H1 (cell line): ENCODE results near the gene SMAD1. TPM values are rescaled to one million over a fixed set of nuclear protein-coding genes. Genes with fewer than 3 reads are reported as not detected.
A peak's percentile ranks its signal among the peaks of the same experiment; 100 is the strongest.

ENCODE experiments used
- CTCF ChIA-PET: fragments of 300-600 bp; sonication (Branson Sonifier 250); formaldehyde crosslinking; loops from one replicate; lab custom pipeline; 2021; ENCODE audit not compliant: partially characterized antibody; lab: Charles Lee
- POLR2A ChIA-PET: fragments of 300-600 bp; sonication (Branson Sonifier 250); formaldehyde crosslinking; loops from one replicate; lab custom pipeline; 2021; ENCODE audit warnings: inconsistent platforms; ENCODE audit not compliant: partially characterized antibody; lab: Charles Lee
- DNase-seq, 2 experiments: peaks; one replicate each; pipeline versions ENCODE4 v3.0.0 to v3.0.0-alpha.2; 2010 to 2022; ENCODE audit warnings: low spot score in 2 of 2, low read depth in 1 of 2, mixed read lengths in 1 of 2
- FAIRE-seq: peaks from 2 replicates; lab custom pipeline; 2011; peaks lifted over from hg19 to GRCh38; lab: Jason Lieb, UNC
- H2AFZ ChIP-seq: 2 replicates; pipeline ENCODE4 v1.8.1; 2012; ENCODE audit warnings: low read length, inconsistent platforms
- H2AK5ac ChIP-seq: 2 replicates; pipeline ENCODE4 v1.6.1; 2013; ENCODE audit warnings: low read depth, low read length
- H2BK120ac ChIP-seq: replicated peaks from 2 replicates; pipeline ENCODE3; 2013; ENCODE audit warnings: low read depth, low read length, inconsistent platforms
- H2BK12ac ChIP-seq: 2 replicates; pipeline ENCODE4 v1.6.1; 2013; ENCODE audit warnings: low read depth, low read length
- H2BK15ac ChIP-seq: 2 replicates; pipeline ENCODE4 v1.6.1; 2013; ENCODE audit warnings: low read length
- H2BK20ac ChIP-seq: 2 replicates; pipeline ENCODE4 v1.6.1; 2013; ENCODE audit warnings: low read length
- H2BK5ac ChIP-seq: 2 replicates; pipeline ENCODE4 v1.6.1; 2013; ENCODE audit warnings: low read depth, low read length
- H3K14ac ChIP-seq: 2 replicates; pipeline ENCODE4 v1.6.1; 2013; ENCODE audit warnings: inconsistent platforms; ENCODE audit not compliant: insufficient read length
- H3K18ac ChIP-seq: 2 replicates; pipeline ENCODE4 v1.6.1; 2013; ENCODE audit warnings: low read length; ENCODE audit errors: extremely low read depth
- H3K23ac ChIP-seq: 2 replicates; pipeline ENCODE4 v1.6.1; 2013; ENCODE audit warnings: inconsistent platforms; ENCODE audit not compliant: insufficient read length
- H3K23me2 ChIP-seq: 2 replicates; pipeline ENCODE4 v1.6.1; 2013; ENCODE audit warnings: low read depth, low read length
- H3K27ac ChIP-seq: 2 replicates; pipeline ENCODE4 v1.6.1; 2011; ENCODE audit warnings: low read depth, low read length, inconsistent platforms
- H3K27me3 ChIP-seq, 4 experiments: replicated peaks in 1 of 4; 1 replicate in 1 of 4; 2 replicates in 3 of 4; pipeline versions ENCODE4 v1.6.1 to v1.8.1; 2011 to 2013; ENCODE audit warnings: low read length in 3 of 4, mild to moderate bottlenecking in 3 of 4, inconsistent platforms in 2 of 4, mixed read lengths in 2 of 4, moderate library complexity in 1 of 4; ENCODE audit not compliant: control insufficient read depth in 3 of 4, insufficient read depth in 3 of 4; ENCODE audit errors: extremely low read depth in 1 of 4
- H3K36me3 ChIP-seq, 4 experiments: 2 replicates each; pipeline versions ENCODE4 v1.6.1 to v1.8.1; 2011 to 2013; ENCODE audit warnings: mild to moderate bottlenecking in 4 of 4, low read length in 3 of 4, moderate library complexity in 2 of 4, control low read depth in 1 of 4, inconsistent platforms in 1 of 4; ENCODE audit not compliant: insufficient read depth in 4 of 4, control insufficient read depth in 2 of 4
- H3K4ac ChIP-seq: replicated peaks from 2 replicates; pipeline ENCODE3; 2013; ENCODE audit warnings: low read length, low read depth, mixed read lengths, inconsistent platforms; ENCODE audit not compliant: insufficient read length
- H3K4me1 ChIP-seq, 4 experiments: replicated peaks in 1 of 4; 1 replicate in 1 of 4; 2 replicates in 3 of 4; pipeline versions ENCODE4 v1.6.1 to v1.8.1; 2011 to 2013; ENCODE audit warnings: low read length in 3 of 4, inconsistent platforms in 2 of 4, mixed read lengths in 1 of 4; ENCODE audit not compliant: insufficient read depth in 4 of 4, control insufficient read depth in 3 of 4
- H3K4me2 ChIP-seq, 2 experiments: 2 replicates each; pipeline versions ENCODE4 v1.6.1 to v1.8.1; 2011 to 2013; ENCODE audit warnings: low read depth in 2 of 2, low read length in 2 of 2, control low read depth in 1 of 2, inconsistent platforms in 1 of 2, mild to moderate bottlenecking in 1 of 2; ENCODE audit not compliant: insufficient read depth in 1 of 2
- H3K4me3 ChIP-seq, 4 experiments: fragments of 200-600, 300-600 bp in 1 of 4; sonication (generic), shearing (Covaris generic), sonication (Bioruptor Twin) in 1 of 4; 2 replicates each; pipeline versions ENCODE4 v1.5.1 to v1.8.1; 2011 to 2016; ENCODE audit warnings: low read length in 4 of 4, low read depth in 3 of 4, control low read depth in 2 of 4, inconsistent platforms in 2 of 4, mild to moderate bottlenecking in 2 of 4, mixed read lengths in 1 of 4, moderate library complexity in 1 of 4; ENCODE audit not compliant: insufficient read depth in 2 of 4; ENCODE audit errors: extremely low read depth in 1 of 4
- H3K56ac ChIP-seq: replicated peaks from 2 replicates; pipeline ENCODE3; 2013; ENCODE audit warnings: low read depth, mild to moderate bottlenecking, mixed read lengths, low read length, inconsistent platforms; ENCODE audit not compliant: insufficient read length
- H3K79me1 ChIP-seq: 2 replicates; pipeline ENCODE4 v1.6.1; 2013; ENCODE audit warnings: low read depth, low read length, control low read depth
- H3K79me2 ChIP-seq, 2 experiments: 2 replicates each; pipeline versions ENCODE4 v1.6.1 to v1.8.1; 2012 to 2013; ENCODE audit warnings: low read length in 2 of 2, mild to moderate bottlenecking in 2 of 2, inconsistent platforms in 1 of 2; ENCODE audit not compliant: insufficient read depth in 2 of 2, control insufficient read depth in 1 of 2
- H3K9ac ChIP-seq, 4 experiments: replicated peaks in 1 of 4; 1 replicate in 1 of 4; 2 replicates in 3 of 4; pipeline versions ENCODE4 v1.6.1 to v1.8.1; 2011 to 2013; ENCODE audit warnings: low read depth in 3 of 4, low read length in 3 of 4, control low read depth in 2 of 4, mild to moderate bottlenecking in 2 of 4, moderate library complexity in 2 of 4, inconsistent platforms in 1 of 4; ENCODE audit errors: extremely low read depth in 1 of 4
- H3K9me3 ChIP-seq, 2 experiments: 2 replicates each; pipeline versions ENCODE4 v1.6.1 to v1.8.1; 2012 to 2013; ENCODE audit warnings: mild to moderate bottlenecking in 2 of 2, moderate library complexity in 2 of 2, control low read depth in 1 of 2, inconsistent platforms in 1 of 2, low read depth in 1 of 2, low read length in 1 of 2, mixed read lengths in 1 of 2; ENCODE audit not compliant: insufficient read depth in 2 of 2
- H4K20me1 ChIP-seq, 2 experiments: replicated peaks in 1 of 2; 2 replicates each; pipeline versions ENCODE3 to v1.8.1; 2011 to 2013; ENCODE audit warnings: inconsistent platforms in 2 of 2, low read length in 2 of 2, mild to moderate bottlenecking in 1 of 2; ENCODE audit not compliant: insufficient read depth in 2 of 2, control insufficient read depth in 1 of 2
- H4K5ac ChIP-seq: 2 replicates; pipeline ENCODE4 v1.6.1; 2013; ENCODE audit warnings: low read length, low read depth, mixed read lengths, inconsistent platforms; ENCODE audit not compliant: insufficient read length
- H4K8ac ChIP-seq: 2 replicates; pipeline ENCODE4 v1.8.0; 2013; ENCODE audit warnings: mild to moderate bottlenecking, moderate library complexity, low read length, inconsistent platforms; ENCODE audit not compliant: insufficient read depth; ENCODE audit errors: extremely low read depth
- H4K91ac ChIP-seq: replicated peaks from 2 replicates; pipeline ENCODE3; 2013; ENCODE audit warnings: low read length, mixed read lengths, inconsistent platforms; ENCODE audit not compliant: insufficient read length
- TEAD4 ChIP-seq: IDR thresholded peaks from 2 replicates; pipeline ENCODE4 v1.6.1; 2012; ENCODE audit warnings: low read depth, low read length, inconsistent platforms, mixed read lengths
- YY1 ChIP-seq: IDR thresholded peaks from 2 replicates; pipeline ENCODE4 v1.6.1; 2011; ENCODE audit warnings: low read depth, mild to moderate bottlenecking, low read length
- WGBS, 2 experiments: shearing (Covaris generic) in 1 of 2; methylation state at CpG; one replicate each; pipeline versions ENCODE4 v1.1.6 to v1.1.7; 2013 to 2015; ENCODE audit warnings: low lambda C conversion rate in 2 of 2, mixed read lengths in 2 of 2, inconsistent platforms in 1 of 2, low coverage in 1 of 2, missing lambda C conversion rate in 1 of 2; ENCODE audit not compliant: insufficient replicate concordance in 2 of 2, insufficient coverage in 1 of 2, insufficient read length in 1 of 2; ENCODE audit errors: extremely low coverage in 1 of 2, missing lambda C conversion rate in 1 of 2; 5-methylcytosine and 5-hydroxymethylcytosine counted together
- polyA plus RNA-seq, 7 experiments: library from polyadenylated mRNA; depleted of rRNA in 3 of 7; stranded (reverse) in 5 of 7; unstranded in 2 of 7; fragments of >200 nt in 5 of 7; fragments of 200-250 nt in 2 of 7; gene quantifications; 1 replicate in 5 of 7; 2 replicates in 1 of 7; 4 replicates in 1 of 7; pipeline versions ENCODE4 v1.2.1 to v1.2.3, GENCODE V29; 2011 to 2013; ENCODE audit warnings: missing spikeins in 2 of 7, mixed read lengths in 2 of 7
- total RNA-seq: library from RNA; stranded (reverse); fragmentation: NEBNext Ultra II Directional; extraction: Animal tissue kit (Norgen Biotek cat#: 25700); gene quantifications from 2 replicates; pipeline ENCODE4 v1.2.1, GENCODE V29; 2021

Gene SMAD1
- total and polyA plus RNA-seq, 2 of the 8 experiments (the other 6 are each of a cell fraction or from before 2014, with no cell fraction given) = 22.6 to 25.3 TPM

GRCh38 chr4:145564540-145564939, 82.9 kb downstream of the SMAD1 start:
- H2BK15ac ChIP-seq = no peak overlapping the region
- no peak overlapping the region for H2BK5ac ChIP-seq
- no peak for DNase-seq
- H3K79me2 ChIP-seq = no peaks in the 10 kb centered on the region
- POLR2A ChIA-PET = no interaction called here
- TF ChIP-seq TEAD4 (peak; percentile 78; the same call in 1 of the 2 replicates), YY1 (no peak)
- H3K4ac ChIP-seq = no peak overlapping the region
- no peak overlapping the region for H3K27ac ChIP-seq
- H3K18ac ChIP-seq = no peak overlapping the region
- no peak overlapping the region for H3K23ac ChIP-seq
- WGBS, 2 experiments = 94% methylated on average over 2 of the region's 2 CpGs; no CpG with 5 or more reads in 1 of the 2 experiments
- 0 out of 7 replicates have a peak, but pooled peaks cover 0 to 3% (median 0%) of the 10 kb centered on the region in 4 experiments for H3K4me1 ChIP-seq
- no peak overlapping the region for H3K4me3 ChIP-seq
- H2AK5ac ChIP-seq = no peak overlapping the region
- H2BK12ac ChIP-seq = no peak overlapping the region
- H4K8ac ChIP-seq = no peak overlapping the region
- H4K5ac ChIP-seq = no peak overlapping the region
- H3K14ac ChIP-seq = no peak overlapping the region
- H4K91ac ChIP-seq = no peak overlapping the region
- H2BK20ac ChIP-seq = no peak overlapping the region
- H2AFZ ChIP-seq = no peak overlapping the region
- no peaks in the 10 kb centered on the region for H3K79me1 ChIP-seq
- H3K9me3 ChIP-seq = peaks cover 3 to 5% of the 10 kb centered on the region in 2 experiments; a peak in 1 of 4 replicates
- H4K20me1 ChIP-seq = no peaks in the 10 kb centered on the region
- H3K36me3 ChIP-seq = peaks cover 0 to 3% (median 0%) of the 10 kb centered on the region in 4 experiments; a peak in 2 of 8 replicates
- H3K9ac ChIP-seq = no peak overlapping the region
- no peak for FAIRE-seq
- no peaks in the 10 kb centered on the region for H3K23me2 ChIP-seq
- peaks cover 0 to 1% (median 0%) of the 10 kb centered on the region in 4 experiments; a peak in 2 of 7 replicates for H3K27me3 ChIP-seq
- H3K4me2 ChIP-seq = no peak overlapping the region
- no peak overlapping the region for H3K56ac ChIP-seq
- CTCF ChIA-PET = interaction anchor here (0.9 to 1.4 kb wide), 3 partner anchors 11 to 348 kb away, joined by 3 to 4 read pairs (median 3); no protein-coding TSS in a partner anchor
- H2BK120ac ChIP-seq = no peak overlapping the region
